DOHH2 (cell line): ENCODE measurements around the gene VSNL1.

ENCODE experiments used
- EZH2phosphoT487 ChIP-seq: fragments of 200-600 bp; sonication (generic); IDR thresholded peaks from 2 replicates; pipeline ENCODE4 v1.6.1; 2017; ENCODE audit warnings: borderline replicate concordance, mild to moderate bottlenecking, antibody characterized with exemption, low read length, moderate library complexity, mixed read lengths
- TF ChIP-seq, protein P1 (sequence below): fragments of 200-600 bp; sonication (generic); IDR thresholded peaks from one replicate; pipeline ENCODE4 v1.5.1; 2014; ENCODE audit warnings: antibody characterized with exemption, mild to moderate bottlenecking, low read depth, low read length; ENCODE audit not compliant: poor library complexity, severe bottlenecking

DNA sequence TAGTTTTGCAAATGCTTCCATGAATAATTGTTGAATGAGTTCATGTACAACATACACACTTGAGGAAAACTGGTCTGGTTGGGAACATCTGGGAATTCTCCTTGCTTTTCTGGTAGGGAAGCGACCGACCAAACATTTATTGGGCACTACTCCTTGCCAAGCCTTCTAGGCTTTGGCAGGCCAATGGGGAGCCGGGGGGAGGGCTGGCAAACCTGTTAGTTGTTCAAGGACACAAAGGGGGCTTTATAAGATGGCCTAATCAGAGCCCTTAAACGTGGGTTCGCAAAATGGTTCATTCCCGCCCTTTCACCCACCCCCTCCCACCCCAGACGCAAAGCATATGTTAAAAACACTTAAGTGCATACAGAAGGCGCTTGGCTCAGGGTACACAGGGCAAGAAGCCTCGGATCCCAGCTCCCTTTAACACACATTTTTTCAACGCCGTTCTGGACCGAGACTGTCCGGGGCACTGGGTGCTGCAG is 844 bp upstream of the VSNL1 start:
- TF ChIP-seq, protein P1, sequence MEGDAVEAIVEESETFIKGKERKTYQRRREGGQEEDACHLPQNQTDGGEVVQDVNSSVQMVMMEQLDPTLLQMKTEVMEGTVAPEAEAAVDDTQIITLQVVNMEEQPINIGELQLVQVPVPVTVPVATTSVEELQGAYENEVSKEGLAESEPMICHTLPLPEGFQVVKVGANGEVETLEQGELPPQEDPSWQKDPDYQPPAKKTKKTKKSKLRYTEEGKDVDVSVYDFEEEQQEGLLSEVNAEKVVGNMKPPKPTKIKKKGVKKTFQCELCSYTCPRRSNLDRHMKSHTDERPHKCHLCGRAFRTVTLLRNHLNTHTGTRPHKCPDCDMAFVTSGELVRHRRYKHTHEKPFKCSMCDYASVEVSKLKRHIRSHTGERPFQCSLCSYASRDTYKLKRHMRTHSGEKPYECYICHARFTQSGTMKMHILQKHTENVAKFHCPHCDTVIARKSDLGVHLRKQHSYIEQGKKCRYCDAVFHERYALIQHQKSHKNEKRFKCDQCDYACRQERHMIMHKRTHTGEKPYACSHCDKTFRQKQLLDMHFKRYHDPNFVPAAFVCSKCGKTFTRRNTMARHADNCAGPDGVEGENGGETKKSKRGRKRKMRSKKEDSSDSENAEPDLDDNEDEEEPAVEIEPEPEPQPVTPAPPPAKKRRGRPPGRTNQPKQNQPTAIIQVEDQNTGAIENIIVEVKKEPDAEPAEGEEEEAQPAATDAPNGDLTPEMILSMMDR, result no peak
- TF ChIP-seq EZH2phosphoT487, result no peak
